Dedifferentiated amniotic fluid mesenchymal stem cell (primary cell): ENCODE results near the gene SDC1.
"Not testable (repeated sequence)": the region's sequence is repeated elsewhere in the genome, so short reads cannot be mapped to it uniquely, and the experiment has no call there.

Experiments
- DNase-seq: peaks from one replicate; pipeline ENCODE4 v3.0.0-alpha.2; 2016; ENCODE audit errors: extremely low spot score

Gene SDC1, protein sequence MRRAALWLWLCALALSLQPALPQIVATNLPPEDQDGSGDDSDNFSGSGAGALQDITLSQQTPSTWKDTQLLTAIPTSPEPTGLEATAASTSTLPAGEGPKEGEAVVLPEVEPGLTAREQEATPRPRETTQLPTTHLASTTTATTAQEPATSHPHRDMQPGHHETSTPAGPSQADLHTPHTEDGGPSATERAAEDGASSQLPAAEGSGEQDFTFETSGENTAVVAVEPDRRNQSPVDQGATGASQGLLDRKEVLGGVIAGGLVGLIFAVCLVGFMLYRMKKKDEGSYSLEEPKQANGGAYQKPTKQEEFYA

DNA sequence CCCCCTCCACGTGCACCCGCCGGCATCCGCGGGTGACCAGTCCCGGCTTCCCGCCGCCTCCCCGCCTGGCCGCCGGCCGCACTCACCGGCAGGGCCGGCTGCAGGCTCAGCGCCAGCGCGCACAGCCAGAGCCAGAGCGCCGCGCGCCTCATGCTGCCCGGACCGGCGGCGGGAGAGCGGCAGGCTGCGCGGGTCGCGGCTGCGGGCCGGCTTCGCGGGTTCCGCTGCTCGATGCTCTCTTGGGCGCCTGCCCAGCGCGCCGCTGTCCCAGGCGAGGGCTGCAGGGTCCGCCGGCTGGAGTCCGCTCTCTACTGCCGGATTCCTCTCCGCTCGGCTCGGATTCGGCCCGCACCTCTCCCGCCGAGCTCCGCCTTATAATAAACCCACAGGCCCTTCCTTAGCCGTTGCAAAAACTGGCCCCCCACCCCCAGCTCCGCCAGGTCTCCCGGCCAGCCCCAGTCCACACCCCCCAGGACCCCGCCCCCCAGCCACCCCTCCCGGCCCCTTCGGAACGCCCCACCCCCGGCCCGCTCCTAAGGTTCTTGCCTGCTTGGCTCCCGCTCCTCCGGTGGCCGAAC lies at the start of gene SDC1:
TSS of gene SDC1 (minus strand) at position 415 of the 578 bp plus-strand sequence. CDS start at position 152, 263 bp downstream.
- DNase-seq = no peak

DNA sequence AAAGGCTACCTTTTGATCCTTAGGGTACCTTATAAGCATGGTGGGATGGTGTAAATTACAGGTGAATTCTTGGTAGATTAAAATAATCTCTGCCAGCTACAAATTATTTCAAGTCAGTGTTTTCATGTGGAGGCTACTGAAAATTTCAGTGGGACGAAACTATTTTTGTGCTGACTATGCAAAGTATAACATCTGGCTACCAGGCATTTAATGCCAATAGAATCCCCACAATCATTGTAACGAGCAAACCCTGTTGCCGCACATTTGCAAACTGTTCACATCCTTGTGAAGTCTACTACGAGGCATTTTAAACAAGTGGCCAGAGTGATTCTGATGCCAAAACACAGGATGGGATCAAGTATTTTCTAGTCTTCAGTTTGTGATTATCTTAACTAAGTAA lies 48.1 kb upstream of the SDC1 start:
- no peak for DNase-seq

DNA sequence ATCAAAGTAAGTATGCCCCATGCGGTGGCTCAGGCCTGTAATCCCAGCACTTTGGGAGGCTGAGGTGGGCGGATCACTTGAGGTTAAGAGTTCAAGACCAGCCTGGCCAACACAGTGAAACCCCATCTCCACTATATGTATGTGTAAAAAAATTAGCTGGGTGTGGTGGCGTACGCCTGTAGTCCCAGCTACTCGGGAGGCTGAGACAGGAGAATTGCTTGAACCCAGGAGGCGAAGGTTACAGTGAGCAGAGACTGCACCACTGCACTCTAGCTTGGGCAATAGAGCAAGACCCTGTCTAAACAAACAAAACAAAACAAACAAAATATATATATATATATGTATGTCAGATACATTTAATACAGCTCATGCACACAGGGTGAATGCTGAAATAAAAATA lies 43.4 kb upstream of the SDC1 start:
- DNase-seq = not testable (repeated sequence)

DNA sequence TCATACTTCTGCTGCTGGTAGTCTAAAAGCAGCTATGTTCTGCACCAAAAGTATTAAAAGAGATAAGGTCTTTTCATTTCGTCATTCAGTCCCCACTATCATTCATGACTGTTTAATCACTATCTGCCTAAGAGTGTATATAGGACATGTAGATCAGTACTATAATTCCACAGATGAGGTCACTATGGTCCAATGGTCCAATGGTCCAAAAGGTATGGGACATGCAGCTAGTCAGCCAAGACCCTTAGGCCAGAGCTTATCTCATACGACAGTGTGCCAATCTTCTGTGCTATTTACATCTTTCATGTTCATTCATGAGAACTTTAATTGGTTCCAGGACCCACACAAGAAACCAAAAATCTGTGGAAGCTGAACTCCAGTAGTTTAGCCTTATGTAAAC lies 42.6 kb upstream of the SDC1 start:
- no peak for DNase-seq

DNA sequence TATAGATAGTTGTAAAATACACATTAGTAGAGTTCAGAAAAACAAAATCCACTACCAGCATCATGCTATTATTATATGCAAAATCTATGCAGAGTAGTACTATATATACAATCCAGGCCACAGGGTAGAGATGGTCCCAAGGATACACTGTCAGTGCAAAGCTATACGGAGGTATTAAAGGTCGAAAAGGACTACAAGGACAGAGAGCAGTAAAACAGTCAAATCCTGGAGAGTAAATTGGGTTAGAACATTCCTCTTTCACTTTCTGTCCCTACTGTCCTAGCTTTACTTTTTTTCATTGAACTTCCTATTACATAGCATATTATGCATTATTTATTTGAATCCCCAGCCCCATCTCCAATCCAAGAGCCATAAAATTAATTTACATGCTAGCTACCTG lies 39.7 kb upstream of the SDC1 start:
- no peak for DNase-seq

DNA sequence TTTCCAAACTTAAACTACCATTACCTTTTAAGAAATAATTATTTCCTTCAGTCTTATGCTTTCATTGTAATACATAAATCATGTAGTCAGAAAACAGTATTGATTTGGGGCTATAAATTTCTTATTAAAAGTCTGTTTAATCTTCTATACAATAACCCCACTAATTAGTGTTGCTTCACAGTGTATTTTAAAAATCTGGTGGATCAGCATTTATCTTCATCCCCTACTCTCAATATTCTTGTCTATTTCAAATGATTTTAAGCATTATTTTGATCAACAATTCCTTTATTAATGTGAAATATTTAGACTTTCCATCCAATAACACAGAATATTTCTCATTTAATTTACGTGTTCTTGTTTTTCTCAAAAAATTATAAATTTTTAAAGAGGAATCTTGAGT lies 32.5 kb upstream of the SDC1 start:
- DNase-seq = no peak

DNA sequence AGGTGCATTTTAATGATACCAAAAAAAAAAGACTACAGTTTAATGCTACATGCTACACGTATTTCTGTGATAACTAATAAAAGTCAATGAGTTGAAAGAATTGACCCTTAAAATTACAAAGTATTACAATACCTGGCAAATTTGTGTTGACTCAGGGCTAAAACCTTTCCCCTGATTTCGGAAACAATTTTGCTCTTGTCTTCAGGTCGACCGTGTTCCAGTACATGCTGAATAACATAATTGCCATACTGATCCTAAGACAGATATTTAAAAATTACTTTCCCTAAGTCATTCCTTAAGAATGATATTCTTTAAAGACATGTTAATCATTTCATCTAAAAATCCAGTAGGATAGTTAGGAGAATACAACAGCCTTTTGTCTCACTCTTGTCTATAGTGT lies 29.8 kb upstream of the SDC1 start:
- no peak for DNase-seq

DNA sequence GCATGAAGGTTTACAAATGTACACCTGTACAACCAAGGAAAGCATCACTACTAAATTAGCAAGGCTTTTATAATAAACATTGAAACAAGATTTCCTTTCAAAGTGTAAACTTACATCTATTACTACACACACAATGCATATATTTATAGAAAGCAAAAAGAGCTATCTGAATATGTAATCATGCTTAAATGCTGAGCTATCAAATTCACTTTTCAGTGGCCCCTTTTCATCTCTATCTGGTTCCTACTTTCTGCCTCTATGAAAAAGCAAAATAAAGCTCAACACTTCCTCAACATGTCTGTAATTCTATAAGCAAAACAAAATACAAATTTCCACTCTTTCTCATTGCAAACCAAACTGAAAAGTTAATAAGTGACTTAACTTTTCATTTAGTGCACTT lies 25.5 kb upstream of the SDC1 start:
- DNase-seq = no peak

DNA sequence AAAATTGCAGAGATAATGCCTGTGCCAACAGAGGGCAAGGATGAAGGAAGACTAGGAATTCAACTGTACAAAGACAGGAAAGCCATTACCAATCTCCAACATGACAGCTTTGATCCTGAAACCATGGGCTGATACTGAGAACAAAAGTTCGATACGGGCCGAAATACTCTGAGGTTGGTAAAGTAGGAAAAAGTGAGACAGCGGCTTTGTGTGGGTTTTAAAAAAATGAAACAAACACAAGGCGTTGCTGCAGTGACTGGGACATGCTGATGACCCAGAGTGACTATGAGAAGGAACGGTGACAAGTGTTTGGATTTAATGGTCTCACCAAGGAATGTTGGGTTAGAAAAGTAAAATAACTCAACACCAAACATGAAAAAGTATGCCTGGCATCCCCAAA lies 24.2 kb upstream of the SDC1 start:
- DNase-seq = no peak

DNA sequence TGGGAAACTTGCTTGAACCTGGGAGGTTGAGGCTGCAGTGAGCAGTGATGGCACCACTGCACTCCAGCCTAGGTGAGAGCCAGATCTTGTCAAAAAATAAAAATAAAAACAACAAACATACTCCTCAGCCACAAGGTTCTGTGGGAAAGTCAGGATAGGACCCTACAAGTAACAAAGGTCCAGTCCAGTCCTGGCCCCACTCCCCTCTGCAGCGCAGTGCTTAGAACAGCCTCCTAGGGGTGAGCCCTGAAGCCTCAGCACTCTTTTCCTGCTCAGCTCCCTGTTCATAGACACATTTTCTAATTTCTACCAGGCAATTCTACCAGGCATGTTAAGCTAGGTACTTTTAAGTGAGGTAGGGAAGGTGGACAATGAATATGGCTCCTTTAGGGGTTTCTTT lies 22.2 kb upstream of the SDC1 start:
- no peak for DNase-seq

DNA sequence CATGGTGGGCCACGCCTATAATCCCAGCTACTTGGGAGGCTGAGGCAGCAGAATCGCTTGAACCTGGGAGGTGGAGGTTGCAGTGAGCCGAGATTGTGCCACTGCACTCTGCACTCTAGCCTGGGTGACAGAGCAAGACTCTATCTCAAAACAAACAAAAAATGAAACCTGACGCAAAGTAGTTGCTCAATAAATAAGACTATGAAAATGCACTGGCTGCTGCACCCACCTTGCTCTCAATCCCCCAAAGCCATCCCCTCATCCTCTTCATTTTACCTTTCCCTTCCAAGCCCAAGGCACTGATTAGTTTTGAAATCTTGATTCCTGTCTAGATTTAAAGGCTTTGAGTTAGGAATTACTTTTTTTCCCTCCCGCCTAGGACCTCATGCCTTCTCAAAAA lies 18.7 kb upstream of the SDC1 start:
- not testable (repeated sequence) for DNase-seq

DNA sequence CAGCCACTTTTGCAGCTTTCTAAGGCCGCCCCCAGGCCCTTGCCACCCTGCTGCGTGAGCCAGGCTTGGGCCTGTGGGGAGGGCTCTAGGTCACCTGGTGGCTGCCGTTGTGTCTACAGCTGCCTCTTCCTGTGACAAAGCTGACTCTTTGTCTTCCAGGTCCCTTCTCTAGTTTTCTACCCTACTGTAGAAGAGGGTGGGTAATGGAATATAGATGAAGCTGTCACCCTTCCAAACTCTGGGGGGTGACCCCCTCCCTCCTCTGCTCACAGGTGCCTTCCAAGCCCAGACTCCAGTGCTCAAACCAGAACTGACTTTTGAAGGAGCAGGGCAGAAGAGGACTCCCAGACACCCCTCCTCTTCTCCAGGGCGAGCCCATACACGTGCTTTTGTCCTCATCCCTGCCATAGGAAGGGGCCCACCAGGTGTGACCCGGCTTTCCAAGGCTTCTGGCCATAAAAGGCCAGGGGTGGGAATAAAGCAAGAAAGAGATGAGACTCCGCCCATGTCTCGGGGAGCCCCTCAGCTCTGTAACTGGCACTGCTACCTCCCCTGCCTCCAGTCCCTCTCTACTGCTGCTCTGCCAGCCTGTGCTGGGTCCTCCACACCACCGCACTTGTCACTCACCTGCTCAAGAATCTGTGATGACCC lies 17.9 kb upstream of the SDC1 start:
- no peak for DNase-seq

DNA sequence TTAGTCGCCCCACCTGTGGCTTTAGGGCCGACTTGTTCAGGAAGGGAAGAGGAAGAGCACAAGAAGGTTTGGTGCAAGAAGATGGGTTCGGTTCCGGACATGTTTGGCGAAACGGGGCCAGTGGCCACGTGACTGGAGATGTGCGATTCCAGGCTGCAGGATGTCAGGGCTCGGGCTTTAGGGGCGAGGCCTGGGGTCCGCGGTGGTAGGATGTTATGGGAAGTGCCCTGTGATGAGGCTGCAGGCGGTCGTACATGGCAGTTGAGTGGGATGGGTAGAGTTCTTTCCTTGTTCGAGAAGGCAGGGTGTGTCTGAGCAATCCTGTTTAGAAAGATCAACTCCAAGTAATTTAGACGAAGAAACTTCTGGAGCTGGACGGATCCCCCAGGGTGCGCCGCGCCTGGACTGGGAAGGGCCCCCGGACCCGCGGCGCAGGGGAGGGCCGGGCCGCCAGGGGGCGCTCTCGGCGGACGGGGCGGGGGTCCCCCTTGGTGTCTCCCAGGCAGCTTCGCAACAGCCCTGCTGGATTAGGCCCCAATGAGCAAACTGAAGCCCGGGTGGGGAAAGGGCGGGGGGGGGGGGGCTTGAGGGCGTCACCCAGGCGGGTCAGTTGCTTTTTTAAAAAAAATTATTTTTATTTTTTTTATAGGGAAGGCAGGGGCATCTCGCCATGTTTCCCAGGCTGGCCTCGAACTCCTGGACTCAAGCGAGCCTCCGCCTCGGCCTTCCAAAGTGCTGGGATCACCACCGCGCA lies 17.2 kb upstream of the SDC1 start:
- DNase-seq = no peak

DNA sequence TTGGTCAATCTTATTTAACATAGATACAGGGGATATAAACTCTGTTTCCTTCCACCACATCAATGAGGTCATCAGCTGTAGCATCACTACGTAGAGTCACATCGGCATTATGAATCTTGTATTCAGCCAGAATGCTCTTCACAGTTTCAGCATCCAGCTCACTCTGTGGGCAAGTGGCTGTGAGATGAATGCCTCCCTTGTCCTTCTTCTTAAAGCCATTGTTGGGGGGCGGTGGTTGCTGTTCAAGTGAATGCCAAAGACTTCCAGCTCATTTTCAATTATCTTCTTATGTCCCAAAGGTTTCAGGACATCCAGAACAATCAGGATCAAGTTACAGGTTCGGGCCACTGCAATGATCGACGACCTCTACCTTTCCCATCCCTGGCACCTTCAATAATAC lies 15.4 kb upstream of the SDC1 start:
- not testable (repeated sequence) for DNase-seq

DNA sequence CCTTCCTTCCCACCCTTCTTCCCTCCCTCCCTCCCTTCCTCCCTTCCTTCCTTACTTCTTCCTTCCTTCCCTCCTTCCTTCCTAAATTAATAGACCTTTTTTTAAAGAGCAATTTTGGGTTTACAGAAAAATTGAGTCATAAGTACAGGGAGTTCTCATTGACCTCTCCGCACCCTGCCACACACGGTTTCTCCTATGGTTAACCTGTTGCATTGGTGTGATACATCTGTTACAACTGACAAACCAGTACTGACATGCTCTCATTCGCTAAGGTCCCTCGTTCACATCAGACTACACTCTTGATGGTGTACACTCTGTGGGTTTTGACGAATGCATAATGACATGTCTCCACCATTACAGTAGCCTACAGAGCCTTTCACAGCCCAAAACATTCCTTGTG lies 11.6 kb upstream of the SDC1 start:
- no peak for DNase-seq

DNA sequence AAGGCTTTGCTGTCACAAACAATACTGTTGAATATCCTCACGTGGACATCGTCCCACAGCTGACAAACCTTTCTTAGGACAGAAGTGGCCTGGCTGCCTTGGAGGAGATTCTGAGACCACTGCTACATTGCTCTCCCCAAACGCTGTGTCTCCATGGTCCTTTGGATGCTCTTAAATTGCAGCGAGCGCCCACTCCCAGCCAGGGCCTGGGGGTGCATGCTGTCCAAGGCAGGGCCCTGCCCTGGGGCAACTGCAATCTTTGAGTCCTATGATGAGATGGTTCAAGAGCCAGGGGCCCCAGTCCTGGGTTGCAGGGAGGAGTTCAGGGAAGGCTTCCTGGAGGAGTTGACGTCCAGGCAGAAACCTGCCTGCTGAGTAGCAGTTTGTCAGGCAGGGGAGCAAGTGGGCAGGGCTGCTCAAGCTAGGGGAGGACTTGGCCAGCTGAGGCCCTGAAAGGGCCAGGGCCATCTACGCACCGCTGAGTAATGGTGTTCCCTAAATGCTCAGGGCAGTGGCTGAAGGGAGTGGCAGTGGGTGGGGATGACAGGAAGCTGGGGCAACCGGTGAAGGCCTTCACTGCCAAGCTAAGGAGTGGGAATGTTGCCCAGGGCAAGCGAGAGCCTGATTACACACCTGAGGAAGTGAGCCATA lies 10.8 kb upstream of the SDC1 start:
- DNase-seq = no peak

DNA sequence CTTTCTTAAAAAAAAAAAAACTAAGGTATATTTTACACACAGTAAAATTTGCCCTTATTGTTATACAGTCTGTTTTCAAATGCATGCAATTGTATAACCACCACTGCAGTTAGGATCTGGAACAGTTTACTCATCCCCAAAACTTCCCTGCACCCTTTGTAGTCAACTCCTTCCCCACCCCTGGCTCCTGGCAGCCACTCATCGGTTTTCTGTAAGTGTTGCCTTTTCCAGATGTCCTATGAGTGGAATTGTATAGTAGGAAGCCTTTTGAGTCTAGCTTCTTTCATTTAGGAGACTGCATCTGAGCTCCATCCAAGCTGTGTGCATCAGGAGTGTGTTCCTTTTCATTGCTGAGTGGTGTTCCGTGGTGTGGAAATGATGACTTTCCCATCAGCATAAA lies 9.7 kb upstream of the SDC1 start:
- DNase-seq = not testable (repeated sequence)

DNA sequence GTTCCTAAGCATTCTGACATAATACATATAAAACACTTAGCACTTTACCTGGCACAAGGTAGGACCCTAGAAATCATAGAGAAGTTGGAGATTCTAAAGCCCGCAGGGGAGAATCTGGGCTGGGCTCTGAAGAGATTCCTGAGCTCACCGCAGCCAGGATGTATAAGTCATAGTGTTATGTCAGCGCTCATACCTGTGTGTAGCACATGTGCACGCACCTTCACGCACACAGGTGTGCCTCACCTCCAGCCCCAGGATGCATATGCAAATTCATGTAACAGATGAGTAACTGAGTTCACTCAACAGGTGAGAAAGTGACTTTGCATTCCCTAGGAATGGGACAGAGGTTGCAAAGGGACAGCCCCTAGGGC lies 7.9 kb upstream of the SDC1 start:
- DNase-seq = no peak

DNA sequence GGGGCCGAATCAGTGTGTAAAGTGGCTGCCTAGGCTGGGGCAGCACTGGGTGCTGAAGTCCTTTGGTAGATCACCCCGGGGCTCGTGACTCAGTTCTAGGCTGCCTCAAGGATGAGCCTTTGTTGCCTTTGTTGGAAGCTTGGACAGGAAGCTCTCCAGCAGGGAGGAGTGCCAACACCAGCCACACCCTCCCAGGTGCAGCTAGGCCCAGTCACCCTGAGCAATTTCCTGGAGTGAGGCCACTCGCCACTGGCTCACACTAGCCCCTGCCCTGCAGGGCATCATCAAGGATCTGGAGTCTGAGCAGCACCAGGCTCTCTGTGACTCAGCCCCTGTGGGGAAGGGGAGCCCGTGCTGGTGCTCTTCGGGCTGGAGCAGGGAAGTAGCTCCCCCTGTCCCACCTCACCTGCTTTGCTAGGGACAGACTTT lies 6.7 kb upstream of the SDC1 start:
- no peak for DNase-seq

DNA sequence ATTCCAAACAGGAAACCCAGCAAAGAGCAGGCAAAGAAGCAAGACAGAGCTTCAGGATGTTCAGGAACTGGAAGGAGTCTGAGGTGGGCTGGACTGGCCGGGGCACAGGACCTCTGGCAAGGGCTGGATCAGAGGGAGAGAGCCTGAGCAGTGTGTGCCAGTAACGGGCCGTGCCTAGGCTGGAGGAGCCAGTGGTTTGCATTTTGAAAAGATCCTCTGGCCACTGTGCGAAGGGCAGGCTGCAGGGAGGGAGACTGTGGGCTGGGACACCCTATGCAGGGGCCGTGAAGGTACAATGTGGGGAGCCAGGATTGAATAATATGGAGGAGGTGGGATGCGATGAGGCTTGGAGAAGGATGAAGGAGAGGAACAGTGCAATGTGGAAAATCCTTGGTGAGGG lies 6.2 kb upstream of the SDC1 start:
- DNase-seq = no peak

DNA sequence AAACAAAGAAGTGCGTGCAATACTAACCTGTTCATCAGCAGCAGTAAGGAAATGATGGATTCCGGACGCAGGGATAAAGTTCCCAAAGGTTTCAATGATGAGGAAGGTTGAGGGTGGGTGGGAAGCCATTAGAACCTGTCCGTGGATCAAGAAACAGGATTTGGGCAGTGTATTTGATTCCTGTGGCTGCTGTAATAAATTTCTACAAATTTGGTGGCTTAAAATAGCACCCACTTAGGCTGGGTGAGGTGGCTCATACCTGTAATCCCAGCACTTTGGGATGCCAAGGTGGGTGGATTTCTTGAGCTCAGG lies 5.1 kb upstream of the SDC1 start:
- no peak for DNase-seq
